Activated CD4-positive, alpha-beta T cell treated with anti-CD3 and anti-CD28 coated beads, Interleukin-2, amount 50 U/mL, for 24 hours (primary cell): ENCODE data around the gene CCNK.

ENCODE experiments used
- DNase-seq, 2 donors: peaks; one replicate each; pipeline ENCODE4 v3.0.0-alpha.2; 2020; ENCODE audit warnings: low read depth in 1 of 2, low spot score in 1 of 2

Gene CCNK

GRCh38 chr14:99506276-99506675 lies 25.1 kb downstream of the CCNK start:
- no peak for DNase-seq

DNA sequence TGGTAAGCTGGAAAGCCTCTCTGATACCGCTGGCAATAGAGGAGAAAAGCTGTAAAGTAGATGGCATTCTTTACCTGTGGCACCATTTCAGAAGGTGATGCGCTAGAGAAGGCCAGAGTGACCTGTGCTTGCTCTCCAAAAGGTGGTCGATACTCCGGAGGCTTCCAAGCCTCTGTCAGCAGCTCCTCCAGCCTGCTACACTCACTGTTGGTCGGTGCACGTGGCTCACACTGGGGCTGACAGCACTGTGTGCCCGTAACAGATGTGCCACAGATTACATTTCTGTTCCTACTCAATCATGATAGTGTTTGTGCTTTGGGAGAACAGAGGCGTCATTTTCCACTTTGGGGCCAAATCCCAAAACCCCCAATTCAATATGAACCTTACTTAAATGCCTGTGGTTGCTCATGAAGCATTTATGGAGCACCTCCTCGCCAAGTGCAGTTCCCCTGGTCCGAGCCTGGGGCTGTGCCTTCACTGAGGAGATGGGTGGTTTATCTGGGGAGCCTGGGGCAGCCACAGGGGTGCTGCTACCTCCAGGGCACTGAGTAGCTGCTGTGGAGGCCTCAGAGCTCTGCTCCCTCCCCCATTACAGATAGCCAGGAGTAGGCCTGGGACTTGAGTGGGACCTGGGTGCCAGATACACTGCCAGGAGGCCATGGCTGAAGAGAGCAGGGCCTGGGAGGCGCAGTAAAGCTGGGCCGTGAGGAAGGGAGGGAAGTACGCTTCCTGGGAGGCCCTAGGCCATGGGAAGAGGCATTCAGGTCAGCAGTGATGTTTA lies 26.8 kb downstream of the CCNK start:
- DNase-seq = no peak

DNA sequence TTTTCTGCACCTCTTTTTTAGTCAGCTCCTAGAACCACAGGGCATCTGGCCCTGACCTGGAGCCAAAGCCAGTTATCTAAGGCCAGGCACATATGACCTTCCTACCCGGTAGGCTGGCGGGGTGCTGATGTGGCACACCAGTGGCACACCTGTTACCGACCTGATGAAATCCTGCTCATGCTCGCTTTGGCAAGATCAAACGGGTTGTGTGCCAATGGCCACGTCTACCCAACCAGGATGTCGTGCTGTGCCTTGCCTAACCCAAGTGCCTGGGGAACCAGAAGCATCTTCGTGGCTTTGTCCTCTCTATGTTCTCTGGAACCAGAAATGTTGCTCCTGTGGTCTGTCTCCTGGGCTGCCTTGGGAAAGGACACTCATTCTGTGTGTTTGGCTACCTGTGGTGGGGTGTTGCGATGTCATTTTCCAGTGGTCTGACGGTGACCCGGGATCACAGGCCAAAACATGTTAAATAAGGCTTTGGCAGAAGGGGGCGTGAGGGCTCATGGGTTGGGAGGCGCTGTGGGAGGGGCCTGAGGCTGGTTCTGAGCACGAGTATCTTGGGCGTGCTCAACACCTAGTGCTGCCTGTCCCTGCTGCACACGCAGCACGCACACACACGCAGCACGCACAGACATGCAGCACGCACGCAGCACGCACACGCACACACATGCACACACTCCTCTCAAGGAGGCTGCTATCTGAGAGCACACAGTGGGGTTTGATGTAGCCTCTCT lies 27.9 kb downstream of the CCNK start:
- no peak for DNase-seq

DNA sequence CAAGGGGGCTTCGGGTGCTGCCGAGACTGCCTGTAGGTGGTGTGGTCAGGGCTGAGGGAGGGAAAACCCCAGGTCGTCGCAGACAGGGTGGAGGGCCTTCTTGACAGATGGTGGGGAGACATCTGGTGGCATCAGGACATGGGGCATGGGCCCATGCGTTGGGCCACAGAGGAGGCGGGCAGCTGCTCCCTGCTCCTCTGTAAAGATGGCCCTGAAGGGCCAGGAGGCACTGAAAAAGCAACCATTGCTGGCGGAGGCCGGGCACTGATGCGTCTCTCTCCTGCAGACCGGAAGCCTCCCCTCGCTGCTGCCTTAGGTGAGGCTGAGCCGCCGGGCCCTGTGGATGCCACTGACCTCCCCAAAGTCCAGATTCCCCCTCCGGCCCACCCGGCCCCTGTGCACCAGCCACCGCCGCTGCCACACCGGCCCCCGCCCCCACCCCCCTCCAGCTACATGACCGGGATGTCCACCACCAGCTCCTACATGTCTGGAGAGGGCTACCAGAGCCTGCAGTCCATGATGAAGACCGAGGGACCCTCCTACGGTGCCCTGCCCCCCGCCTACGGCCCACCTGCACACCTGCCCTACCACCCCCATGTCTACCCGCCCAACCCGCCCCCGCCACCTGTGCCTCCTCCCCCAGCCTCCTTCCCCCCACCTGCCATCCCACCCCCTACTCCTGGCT lies 28.8 kb downstream of the CCNK start:
- no peak for DNase-seq

DNA sequence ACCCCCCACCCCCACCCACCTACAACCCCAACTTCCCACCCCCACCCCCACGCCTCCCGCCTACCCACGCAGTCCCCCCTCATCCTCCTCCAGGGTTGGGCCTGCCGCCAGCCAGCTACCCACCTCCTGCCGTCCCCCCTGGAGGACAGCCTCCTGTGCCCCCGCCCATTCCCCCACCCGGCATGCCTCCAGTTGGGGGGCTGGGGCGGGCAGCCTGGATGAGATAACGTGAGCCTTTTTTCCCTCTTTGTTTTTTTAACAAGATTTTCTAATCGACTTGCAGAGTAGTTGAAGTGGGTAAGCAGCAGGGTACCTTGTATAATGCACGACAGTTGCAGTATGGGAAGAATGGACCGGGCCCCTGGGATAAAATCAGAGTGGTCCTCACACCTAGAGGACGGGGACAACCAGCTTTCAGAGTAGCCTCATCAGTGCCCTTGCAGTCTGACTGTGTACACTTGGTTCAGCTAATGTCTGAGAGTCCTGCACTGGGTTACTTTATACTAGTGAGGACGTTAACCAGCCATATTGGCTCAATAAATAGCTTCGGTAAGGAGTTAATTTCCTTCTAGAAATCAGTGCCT lies 29.4 kb downstream of the CCNK start:
- no peak for DNase-seq

DNA sequence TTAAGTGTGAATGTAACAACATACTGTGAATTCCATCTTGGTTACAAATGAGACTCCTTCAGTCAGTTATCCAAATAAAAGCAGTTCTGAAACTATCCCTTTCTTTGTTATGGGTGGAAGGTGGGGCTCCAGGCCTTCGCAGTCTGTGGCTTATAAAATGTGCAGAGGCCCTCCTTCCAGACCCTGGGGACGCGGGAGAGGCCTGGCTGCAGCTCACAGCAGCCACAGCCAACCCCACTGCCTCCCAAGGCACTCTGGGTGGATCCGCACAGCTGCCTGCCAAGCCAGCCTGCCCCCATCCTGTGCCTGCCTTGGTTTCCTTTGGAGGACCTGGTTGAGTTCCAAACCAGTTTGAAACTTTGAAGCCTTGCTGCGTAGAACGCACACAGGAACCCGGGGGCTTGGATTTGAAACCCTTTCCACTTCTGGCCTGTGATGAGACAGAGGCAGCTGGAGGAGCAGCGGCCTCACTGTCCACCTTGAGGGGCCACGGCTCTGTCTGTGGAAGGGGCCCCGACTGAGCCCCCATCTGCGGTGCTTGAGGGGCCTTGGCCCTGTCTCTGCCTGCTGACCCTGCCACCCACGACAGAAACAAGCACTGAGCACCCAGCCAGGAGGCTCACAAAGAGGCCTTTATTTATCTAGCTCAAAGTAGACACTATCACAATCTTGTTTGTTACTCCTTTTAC lies 30.4 kb downstream of the CCNK start:
- no peak for DNase-seq

- DNase-seq = no peak
These were observed 30.9 kb downstream of the CCNK start for GRCh38 chr14:99512110-99512449.

DNA sequence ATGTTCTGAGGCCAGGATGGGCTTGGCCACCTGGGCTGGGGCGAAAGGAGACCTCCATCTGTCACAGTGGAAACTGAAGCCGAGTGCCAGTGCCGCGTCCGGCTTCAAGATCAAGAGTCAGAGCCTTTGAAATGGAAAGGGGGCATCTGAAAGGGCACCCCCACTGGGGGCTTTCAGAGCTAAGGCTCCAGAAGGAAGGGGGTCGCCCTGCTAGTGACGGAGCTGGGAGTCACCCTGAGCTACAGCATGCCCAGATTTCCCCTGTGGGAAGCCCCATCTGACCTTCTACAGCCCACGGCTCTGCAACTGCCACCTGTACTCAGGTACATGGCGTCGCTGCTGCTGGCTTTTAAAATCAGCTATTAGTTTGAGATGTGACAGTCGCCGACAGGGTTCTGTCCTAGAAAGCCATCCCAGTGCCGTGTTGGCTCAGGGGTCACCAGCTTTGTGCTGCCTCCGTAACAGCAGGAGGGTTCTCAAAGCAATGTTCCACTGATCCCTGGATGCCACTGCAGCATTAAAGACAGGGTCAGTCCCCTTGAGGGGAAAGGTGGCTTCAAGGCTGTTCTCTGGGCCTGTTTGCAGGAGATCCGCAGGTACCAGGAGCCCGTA lies 31.5 kb downstream of the CCNK start:
- DNase-seq = no peak

DNA sequence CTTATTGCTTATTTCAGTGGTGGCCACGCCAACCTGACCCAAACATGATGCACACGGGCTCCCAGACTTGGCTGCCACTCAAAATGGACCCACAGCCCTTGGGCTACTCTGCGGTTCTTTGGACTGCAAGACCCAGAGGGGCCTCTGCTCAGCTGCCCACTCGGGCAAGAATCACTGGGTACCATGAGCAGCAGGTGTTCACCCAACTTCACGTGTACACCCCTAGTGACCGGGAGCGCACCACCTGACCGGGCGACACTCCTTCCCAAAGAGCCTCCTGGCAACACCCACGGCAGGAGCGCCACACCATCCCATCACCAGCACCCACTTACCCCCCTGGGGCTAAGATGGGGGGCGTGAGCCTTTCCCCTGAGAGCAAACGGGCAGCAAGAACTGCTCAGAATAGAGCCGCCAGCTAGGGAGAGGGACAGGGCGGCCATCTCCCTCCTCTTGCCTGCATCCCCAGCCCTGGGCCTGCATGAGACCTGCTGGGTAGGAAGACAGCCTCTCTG lies 32.0 kb downstream of the CCNK start:
- DNase-seq = no peak

DNA sequence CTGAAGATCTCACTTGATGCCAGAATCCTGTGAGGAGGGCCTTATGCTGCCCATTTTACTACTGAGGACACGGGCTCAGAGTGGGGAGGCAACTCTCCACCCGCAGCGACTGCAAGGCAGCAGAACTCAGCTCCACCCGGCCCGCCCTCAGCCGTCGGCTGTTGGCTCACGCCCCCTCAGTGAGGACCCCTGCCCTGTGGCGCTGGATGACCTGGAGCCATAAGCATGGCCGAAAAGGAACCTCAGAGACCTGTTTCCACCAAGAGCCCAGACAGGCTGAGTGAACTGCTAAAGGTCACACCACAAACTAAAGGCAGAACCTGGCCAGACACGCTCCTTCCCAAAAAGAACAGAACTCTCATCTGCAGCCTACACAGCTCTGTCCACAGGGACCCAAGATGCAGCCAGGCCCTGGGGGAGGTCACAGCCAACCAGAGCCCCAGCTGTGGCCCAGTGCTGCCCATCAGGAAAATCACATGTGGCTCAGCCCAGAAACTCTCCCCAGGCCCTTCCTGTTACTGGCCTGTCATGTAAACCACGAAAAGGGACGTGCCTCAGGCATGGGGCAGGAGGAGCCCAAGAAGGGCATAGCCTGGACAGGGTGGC lies 32.8 kb downstream of the CCNK start:
- DNase-seq = no peak

GRCh38 chr14:99514552-99515300 lies 33.5 kb downstream of the CCNK start:
- no peak for DNase-seq

GRCh38 chr14:99515301-99516155 lies 34.3 kb downstream of the CCNK start:
- no peak for DNase-seq

- no peak for DNase-seq
These were observed 35.1 kb downstream of the CCNK start for GRCh38 chr14:99516156-99516870.

DNA sequence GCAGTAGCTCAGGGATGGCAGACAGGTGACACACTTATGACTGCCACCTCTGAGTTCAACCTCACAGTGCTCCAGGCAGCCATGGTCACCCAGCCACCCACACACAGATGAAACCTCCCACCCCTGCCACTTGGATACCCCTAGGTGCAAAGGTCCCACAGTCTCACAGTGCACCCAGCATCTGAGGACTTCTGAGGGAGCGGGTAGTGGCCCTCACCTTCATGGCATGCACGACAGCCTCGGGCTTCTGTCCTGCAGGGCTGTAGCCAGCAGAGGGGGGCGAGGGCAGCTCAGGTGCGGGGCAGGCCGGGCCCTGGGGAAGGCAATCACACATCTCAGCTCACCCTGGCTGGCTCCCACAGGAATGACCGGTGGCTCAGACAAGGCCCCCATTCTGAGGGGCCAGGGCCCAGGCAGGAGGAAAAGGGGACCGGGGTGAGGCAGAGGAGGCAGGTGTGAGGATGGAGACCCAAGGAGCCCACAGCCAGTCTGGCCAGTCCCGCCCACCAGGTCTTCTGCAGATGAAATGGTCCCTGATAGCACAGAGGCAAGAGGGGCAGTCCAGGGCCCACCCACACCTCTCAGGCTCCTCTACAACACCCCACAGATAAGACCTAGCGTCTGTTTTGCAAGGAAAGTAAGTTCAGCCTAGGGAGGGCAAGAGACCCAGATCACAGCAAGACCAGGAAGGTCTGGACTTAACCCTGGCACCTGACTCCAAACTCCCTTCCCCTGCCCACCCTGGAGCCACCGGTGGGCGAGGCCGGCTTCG lies 35.8 kb downstream of the CCNK start:
- DNase-seq = no peak

- DNase-seq = no peak
These were observed 36.6 kb downstream of the CCNK start for GRCh38 chr14:99517643-99518381.
